Lower lobe of right lung (tissue), 2 donors: ENCODE results near the gene ANKRD31. TPM values are rescaled to one million over a fixed set of nuclear protein-coding genes. Genes with fewer than 3 reads are reported as not detected.

ENCODE experiments used
- ATAC-seq, 2 donors: fragments of 200-7000 bp; cut with Tn5 transposase; one replicate each; pipeline ENCODE4 v1.9.1; 2020 to 2022; ENCODE audit warnings: mild to moderate bottlenecking in 2 of 2, moderate library complexity in 2 of 2
- DNase-seq: peaks from one replicate; pipeline ENCODE4 v3.0.0-alpha.2; 2020
- H3K27ac ChIP-seq: fragments of 200-600 bp; one replicate; pipeline ENCODE4 v1.8.0; 2022
- H3K27me3 ChIP-seq: fragments of 200-600 bp; one replicate; pipeline ENCODE4 v1.8.0; 2022; ENCODE audit warnings: low read depth
- H3K36me3 ChIP-seq: fragments of 200-600 bp; one replicate; pipeline ENCODE4 v1.8.0; 2022; ENCODE audit warnings: mild to moderate bottlenecking
- H3K4me1 ChIP-seq: fragments of 200-600 bp; one replicate; pipeline ENCODE4 v1.8.0; 2022
- H3K4me3 ChIP-seq: fragments of 200-600 bp; one replicate; pipeline ENCODE4 v1.8.0; 2022; ENCODE audit warnings: mild to moderate bottlenecking
- H3K9me3 ChIP-seq: fragments of 200-600 bp; one replicate; pipeline ENCODE4 v1.8.0; 2022
- intact Hi-C: fragments of 100-400 bp; cut with DNase I; formaldehyde crosslinking; loops from one replicate; pipeline ENCODE4 v1.11.0; 2022
- total RNA-seq: library from RNA; stranded (reverse); fragmentation: NEBNext Ultra II Directional; extraction: Animal tissue kit (Norgen Biotek cat#: 25700); gene quantifications from one replicate; pipeline ENCODE4 v1.2.1, GENCODE V29; 2021
- TF ChIP-seq, protein P1 (sequence below): fragments of 200-600 bp; IDR thresholded peaks from one replicate; pipeline ENCODE4 v1.8.0; 2022; ENCODE audit warnings: antibody characterized with exemption, mild to moderate bottlenecking
- donor health status: DM: no; HTN: yes; CAD: no; lungs with severe emphysema.

The ANKRD31 gene
- total RNA-seq, 1 donor from 2014 or later, result 0.27 TPM

DNA sequence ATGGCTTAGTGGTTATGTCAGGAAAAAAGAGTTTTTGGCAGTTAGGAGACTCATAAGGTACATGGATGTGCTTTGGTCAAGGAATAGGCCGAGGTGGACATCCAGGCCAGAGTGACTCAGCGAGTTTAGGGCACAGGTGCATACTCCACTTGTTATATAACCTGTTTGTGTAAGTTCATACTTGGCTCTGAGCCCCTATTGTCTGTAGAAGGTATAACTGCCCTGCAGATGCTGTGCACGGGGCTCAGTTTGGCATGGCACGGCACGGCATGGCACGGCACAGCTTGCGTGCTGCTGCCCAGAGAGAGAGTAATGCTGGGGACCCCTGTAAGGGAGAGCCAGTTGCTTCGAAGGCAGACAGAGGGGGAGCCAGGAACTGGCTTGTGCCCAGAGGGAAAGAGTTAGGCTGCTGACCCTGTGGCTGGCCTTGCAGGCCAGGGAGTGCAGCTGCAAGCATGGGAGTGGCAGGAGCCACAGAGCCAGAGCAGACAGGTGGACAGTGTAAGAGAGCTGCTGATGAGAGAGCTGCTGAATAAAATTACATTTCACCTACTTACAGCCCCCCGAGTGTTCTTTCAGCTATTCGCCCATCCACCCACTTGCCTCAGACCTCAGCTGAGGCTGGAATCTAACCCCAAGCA is 216.5 kb downstream of the ANKRD31 start:
- DNase-seq (no peak), ATAC-seq (peak in 1 of 2 donors; percentile 11)
- TF ChIP-seq, protein P1, sequence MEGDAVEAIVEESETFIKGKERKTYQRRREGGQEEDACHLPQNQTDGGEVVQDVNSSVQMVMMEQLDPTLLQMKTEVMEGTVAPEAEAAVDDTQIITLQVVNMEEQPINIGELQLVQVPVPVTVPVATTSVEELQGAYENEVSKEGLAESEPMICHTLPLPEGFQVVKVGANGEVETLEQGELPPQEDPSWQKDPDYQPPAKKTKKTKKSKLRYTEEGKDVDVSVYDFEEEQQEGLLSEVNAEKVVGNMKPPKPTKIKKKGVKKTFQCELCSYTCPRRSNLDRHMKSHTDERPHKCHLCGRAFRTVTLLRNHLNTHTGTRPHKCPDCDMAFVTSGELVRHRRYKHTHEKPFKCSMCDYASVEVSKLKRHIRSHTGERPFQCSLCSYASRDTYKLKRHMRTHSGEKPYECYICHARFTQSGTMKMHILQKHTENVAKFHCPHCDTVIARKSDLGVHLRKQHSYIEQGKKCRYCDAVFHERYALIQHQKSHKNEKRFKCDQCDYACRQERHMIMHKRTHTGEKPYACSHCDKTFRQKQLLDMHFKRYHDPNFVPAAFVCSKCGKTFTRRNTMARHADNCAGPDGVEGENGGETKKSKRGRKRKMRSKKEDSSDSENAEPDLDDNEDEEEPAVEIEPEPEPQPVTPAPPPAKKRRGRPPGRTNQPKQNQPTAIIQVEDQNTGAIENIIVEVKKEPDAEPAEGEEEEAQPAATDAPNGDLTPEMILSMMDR, result no peak
- no peak overlapping the region for H3K27ac ChIP-seq
- intact Hi-C loops, result no loop called here
- no peaks in the 10 kb centered on the region for H3K36me3 ChIP-seq
- no peaks in the 10 kb centered on the region for H3K9me3 ChIP-seq
- H3K4me1 ChIP-seq, result no peaks in the 10 kb centered on the region
- no peak overlapping the region for H3K4me3 ChIP-seq
- no peaks in the 10 kb centered on the region for H3K27me3 ChIP-seq

DNA sequence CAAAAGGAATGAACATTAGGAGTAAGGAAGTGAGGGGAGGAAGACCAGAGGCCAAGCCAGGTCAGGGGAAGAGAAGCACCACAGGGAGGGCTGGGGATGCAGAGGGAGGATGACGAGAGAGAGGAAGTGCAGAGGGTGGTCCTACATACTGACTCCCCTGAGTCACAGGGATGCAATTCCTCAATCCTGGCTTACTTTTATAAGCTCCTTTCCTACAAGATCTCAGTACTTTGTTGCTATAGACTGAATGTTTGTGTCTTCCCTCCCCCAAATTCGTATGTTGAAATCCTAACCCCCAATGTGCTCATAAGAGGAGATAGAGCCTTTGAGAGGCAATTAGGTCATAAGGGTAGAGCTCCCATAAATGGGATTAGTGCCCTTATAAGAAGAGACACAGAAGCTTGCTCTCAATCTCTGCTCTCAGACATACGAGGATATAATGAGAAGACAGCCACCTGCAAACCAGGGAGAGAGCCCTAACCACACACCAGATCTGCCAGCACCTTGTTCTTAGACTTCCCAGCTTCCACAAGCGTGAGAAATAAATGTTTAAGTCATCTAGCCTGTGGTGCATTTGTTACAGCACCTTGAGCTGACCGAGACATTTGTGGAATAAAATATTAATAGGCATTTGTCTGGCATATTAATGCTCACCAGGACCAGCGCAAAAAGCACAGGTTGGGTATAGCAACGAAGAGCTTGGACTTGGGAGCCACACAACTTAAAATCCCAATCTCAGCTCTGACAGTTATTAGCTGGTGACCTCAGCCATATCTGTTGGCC is 217.7 kb downstream of the ANKRD31 start:
- no peak for ATAC-seq
- Histone ChIP-seq H3K4me3 (no peak overlapping the region), H3K4me1 (no peaks in the 10 kb centered on the region), H3K27ac (no peak overlapping the region), H3K36me3 (no peaks in the 10 kb centered on the region), H3K9me3 (no peaks in the 10 kb centered on the region), H3K27me3 (no peaks in the 10 kb centered on the region)
- intact Hi-C loops, result no loop called here
- TF ChIP-seq, protein P1, result no peak
- no peak for DNase-seq

Other genes starting within 250 kb of the ANKRD31 start
- 1.9 TPM for gene GCNT4, start 184.3 kb downstream of the ANKRD31 start, total RNA-seq
- 83.1 TPM for gene HMGCR, start 100.3 kb upstream of the ANKRD31 start, total RNA-seq